ENCODE measurements around the gene ANKMY1.

ANKMY1 gene

DNA sequence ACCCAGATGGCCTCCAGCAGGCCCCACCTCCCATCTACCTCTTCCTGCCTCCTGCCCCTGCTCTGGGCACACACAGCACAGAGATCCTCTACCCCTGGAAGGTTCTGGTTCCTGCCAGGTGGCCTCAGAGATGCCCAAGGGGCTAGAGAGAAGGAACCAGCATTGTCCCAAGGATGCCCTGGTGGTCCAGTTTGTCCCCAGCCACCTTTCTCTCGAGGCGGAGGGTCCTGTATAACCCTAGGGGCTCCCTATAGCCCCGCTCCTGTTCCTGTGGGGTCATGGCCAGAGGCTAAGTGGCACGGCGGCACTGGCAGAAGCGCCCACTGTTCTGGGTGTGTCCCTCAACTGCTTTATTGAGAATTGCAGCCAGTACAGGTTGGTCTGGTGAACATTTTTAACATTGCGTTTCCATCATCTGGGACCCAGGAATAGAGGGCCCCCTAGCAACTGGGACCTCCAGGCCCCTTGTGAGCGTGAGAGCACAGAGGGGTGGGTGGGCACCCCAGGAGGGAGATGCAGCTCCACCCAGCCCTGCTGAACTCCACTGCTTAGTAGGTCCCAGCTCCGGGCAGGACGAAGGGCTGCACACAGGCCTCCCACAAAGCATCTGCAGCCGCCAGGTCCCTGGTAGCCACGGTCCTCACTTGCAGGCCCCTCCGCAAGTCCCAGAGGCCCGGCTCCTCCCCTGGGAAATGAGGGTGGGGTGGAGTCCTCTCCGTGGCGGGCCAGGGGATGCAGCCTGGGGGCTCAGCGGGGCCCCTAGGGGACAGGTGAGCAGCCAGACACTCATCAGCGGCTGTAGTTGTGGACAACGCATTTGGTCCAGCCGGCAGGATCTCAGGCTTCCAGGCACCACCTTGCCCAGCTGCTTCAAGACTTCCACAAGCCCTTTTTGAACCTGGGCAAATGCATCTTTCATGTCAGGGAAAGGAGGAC lies 89.2 kb downstream of the ANKMY1 start:
- DNase-seq, result no peak

DNA sequence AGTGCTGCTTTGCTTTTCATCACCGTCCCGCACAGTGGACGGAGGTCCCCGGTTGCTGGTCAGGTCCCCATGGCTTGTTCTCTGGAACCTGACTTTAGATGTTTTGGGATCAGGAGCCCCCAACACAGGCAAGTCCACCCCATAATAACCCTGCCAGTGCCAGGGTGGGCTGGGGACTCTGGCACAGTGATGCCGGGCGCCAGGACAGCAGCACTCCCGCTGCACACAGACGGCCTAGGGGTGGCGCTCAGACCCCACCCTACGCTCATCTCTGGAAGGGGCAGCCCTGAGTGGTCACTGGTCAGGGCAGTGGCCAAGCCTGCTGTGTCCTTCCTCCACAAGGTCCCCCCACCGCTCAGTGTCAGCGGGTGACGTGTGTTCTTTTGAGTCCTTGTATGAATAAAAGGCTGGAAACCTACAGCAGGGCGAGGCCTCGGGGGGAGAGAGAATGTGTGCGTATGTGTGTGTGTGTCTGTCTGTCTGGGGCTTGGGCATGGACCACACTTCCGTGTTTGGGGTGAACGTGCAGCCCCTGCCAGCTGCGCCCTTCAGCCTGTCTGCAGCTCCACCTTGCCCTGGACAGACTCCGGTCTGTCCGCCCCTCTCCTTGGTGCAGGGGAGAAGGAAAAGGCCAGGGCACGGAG lies 90.0 kb downstream of the ANKMY1 start:
- no peak for DNase-seq

DNA sequence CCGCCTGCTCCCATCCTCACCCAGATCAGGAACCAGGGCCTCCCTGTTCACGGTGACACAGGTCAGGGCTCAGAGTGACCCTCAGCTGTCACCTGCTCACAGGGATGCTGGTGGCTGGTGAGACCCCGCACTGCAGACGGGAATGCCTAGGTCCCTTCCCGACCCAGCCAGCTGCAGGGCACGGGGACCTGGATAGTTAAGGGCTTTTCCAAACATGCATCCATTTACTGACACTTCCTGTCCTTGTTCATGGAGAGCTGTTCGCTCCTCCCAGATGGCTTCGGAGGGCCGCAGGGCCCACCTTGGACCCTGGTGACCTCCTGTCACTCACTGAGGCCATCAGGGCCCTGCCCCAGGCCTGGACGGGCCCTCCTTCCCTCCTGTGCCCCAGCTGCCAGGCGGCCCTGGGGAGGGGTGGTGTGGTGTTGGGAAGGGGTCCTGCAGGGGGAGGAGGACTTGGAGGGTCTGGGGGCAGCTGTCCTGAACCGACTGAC lies 90.6 kb downstream of the ANKMY1 start:
- no peak for DNase-seq

DNA sequence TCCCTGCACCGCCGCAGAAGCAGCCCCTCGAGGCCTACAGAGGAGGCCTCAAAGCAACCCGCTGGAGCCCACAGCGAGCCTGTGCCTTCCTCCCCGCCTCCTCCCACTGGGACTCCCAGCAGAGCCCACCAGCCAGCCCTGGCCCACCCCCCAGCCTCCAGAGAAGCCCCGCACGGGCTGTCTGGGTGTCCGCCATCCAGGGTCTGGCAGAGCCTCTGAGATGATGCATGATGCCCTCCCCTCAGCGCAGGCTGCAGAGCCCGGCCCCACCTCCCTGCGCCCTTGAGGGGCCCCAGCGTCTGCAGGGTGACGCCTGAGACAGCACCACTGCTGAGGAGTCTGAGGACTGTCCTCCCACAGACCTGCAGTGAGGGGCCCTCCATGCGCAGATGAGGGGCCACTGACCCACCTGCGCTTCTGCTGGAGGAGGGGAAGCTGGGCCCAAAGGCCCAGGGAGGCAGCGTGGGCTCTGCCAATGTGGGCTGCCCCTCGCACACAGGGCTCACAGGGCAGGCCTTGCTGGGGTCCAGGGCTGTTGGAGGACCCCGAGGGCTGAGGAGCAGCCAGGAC lies 91.1 kb downstream of the ANKMY1 start:
- DNase-seq, result no peak

DNA sequence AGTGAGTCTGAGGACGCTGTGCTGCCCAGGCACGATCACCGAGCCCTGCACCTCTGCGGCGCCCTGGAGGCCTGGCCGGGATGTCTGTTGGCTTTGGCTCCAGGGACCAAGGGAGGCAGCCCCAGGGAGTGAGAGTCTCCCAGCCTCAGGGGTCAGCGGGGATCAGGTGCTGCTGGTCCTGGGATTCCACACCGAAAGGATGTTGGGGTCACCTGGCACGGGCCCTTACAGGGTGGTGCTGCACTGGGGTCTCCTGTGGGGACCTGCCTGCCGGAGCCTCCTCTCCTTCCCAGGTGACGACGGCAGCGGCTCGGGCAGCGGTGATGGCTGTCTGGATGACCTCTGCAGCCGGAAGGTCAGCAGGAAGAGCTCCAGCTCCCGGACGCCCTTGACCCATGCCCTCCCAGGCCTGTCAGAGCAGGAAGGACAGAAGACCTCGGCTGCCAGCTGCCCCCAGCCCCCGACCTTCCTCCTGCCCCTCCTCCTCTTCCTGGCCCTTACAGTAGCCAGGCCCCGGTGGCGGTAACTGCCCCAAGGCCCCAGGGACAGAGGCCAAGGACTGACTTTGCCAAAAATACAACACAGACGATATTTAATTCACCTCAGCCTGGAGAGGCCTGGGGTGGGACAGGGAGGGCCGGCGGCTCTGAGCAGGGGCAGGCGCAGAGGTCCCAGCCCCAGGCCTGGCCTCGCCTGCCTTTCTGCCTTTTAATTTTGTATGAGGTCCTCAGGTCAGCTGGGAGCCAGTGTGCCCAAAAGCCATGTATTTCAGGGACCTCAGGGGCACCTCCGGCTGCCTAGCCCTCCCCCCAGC lies 91.8 kb downstream of the ANKMY1 start:
- DNase-seq, result no peak

DNA sequence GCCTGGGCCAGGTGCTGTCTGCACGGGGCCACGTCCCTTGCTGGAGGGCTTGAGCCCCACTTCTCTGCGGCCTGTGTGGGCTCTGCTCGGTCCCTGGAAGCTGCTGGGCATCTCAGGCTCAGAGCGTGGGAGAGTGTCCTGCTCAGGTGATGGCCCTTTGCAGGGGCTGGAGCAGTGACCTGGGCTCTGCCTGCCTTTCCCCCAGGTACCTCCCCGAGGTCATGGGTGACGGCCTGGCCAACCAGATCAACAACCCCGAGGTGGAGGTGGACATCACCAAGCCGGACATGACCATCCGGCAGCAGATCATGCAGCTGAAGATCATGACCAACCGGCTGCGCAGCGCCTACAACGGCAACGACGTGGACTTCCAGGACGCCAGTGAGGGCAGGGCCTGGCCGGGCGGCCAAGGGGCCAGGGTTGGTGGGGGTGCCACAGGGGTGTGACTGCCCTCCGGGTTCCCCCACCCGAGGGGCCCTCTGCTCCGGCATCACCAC lies 92.5 kb downstream of the ANKMY1 start:
- no peak for DNase-seq

DNA sequence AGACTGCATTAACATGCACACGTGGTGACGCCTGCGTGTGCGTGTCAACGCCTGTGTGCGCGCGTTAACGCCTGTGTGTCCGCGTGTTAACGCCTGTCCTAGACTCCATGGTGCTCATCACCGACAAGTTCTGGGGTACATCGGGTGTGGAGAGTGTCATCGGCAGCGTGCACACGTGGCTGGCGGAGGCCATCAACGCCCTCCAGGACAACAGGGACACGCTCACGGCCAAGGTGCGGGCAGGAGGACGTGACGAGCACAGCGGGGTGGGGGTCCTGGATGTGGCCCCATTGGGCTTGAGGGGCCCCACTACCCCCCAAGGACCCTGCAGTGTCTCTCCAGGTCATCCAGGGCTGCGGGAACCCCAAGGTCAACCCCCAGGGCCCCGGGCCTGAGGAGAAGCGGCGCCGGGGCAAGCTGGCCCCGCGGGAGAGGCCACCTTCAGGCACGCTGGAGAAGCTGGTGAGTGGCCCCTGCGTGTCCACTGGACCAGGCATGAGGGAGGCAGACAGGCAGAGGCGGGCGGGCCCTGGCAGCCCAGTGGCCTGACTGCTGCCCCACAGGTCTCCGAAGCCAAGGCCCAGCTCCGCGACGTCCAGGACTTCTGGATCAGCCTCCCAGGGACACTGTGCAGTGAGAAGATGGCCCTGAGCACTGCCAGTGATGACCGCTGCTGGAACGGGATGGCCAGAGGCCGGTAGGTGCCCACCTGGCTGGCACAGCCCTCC lies 93.1 kb downstream of the ANKMY1 start:
- DNase-seq, result no peak

DNA sequence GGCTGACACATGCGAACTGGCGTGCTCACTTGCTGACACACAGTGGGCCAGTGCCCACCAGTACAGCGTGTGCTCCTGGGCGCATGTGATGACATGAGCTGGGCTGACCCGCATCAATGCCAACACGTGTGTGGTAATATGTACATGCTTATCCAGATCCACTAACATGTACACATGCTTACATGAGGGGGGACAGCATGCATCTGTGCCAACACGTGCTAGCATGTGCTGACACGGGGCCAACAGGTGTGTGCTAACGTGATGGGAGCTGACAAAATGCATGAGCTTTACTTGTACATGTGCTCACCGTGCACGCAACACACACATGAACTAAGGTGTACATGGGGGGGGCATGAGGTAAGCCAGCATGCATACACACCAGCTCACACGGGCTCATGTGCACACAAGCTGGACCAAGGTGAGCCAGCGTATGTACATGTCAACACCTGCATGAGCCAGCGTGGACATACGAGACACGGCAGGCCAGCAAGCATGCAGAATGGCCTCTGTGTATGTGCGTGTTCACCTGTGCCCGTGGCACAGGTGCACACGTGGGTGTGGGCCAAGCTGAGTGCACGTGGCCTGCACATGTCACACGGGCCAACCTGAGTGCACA lies 93.8 kb downstream of the ANKMY1 start:
- no peak for DNase-seq

DNA sequence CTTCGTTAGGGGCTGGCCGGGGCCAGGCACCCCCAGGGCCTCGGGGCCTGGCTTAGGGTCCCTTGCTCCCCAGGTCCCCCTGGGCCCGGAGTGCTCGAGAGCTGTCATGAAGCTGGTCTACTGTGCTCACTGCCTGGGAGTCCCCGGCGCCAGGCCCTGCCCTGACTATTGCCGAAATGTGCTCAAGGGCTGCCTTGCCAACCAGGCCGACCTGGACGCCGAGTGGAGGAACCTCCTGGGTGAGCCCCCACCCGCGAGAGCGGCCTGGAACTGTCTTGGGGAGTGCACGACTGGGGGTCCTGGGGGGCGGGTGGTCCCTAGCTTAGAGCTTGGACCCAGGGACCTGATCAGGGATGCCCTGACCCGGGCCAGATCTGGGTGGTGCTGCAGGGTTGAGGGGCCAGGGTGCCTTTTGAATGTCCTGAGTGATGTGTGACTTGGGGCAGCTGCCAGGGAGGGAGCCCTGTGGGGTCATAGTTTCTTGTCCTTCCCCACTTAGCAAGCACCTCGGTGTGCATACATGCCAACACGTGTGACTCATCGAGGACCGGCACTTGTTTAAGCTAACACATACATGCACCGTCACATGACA lies 94.4 kb downstream of the ANKMY1 start:
- DNase-seq, result no peak

DNA sequence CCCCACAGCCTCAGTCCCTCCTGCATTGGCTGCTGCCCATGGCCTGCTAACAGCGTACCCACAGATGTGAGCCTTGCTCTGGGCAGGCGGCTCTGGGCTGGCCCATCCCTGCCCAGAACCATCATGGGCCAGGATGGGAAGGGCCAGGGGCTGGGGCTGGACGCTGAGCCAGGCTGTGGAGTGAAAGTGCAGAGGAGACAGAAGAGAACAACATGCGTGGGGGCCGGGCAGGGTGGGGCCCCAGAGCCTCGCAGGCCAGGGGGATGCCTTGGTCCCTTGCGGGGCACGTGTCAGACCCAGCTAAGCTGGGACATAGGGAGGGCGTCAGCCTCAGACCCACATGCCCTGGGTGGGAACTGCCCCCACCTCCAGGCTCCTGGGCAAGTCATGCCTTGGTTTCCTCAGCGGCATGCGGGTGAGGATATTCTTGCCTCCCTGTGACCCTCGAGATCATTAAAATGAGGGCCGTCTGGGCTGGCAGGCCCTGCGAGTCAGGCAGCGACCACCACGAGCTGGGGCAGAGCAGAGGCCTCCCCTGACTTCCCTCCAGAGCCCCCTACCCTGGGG lies 95.0 kb downstream of the ANKMY1 start:
- no peak for DNase-seq

DNA sequence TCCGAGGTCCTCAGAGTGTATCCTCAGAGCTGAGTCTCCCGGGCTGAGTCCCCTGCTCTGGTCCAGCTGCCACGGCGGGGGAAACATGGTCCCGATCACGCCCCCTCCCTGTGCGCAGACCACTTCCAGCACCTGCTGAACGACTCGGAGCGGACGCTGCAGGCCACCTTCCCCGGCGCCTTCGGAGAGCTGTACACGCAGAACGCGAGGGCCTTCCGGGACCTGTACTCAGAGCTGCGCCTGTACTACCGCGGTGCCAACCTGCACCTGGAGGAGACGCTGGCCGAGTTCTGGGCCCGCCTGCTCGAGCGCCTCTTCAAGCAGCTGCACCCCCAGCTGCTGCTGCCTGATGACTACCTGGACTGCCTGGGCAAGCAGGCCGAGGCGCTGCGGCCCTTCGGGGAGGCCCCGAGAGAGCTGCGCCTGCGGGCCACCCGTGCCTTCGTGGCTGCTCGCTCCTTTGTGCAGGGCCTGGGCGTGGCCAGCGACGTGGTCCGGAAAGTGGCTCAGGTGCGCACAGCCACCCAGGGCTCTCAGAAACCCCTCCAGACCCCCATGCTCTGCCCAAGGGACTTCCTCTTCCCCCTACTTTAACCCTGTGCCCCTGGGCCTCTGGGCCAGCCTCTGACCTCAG lies 95.6 kb downstream of the ANKMY1 start:
- no peak for DNase-seq

DNA sequence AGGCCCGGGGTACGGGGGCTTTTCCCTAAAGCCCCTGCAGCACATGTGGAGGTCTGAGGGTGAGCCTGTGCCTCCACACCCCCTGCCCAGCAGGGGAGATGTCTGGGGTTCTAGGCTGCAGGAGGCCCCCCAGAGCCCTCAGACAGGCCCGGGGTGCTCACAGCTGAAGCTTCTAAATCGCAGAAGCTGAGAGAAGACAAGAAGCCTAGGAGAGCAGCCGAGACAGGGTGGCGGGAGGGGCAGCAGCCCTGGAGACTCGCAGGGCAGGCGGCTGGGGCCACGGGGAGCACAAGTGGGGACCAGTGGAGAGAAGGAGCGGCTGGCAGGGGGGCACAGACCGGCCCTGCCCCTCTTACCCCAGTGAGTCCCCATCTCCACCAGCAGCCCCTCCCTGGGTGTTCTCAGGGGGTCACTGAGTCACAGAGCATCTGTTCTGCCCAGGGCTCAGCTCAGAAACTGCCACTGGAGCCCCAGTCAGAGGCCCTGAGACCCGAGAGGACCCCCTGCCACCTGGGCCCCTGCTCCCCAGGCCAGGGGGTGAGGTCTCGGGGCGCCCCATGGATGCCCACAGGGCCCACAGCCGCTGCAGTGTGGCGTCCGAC lies 96.2 kb downstream of the ANKMY1 start:
- DNase-seq, result no peak

DNA sequence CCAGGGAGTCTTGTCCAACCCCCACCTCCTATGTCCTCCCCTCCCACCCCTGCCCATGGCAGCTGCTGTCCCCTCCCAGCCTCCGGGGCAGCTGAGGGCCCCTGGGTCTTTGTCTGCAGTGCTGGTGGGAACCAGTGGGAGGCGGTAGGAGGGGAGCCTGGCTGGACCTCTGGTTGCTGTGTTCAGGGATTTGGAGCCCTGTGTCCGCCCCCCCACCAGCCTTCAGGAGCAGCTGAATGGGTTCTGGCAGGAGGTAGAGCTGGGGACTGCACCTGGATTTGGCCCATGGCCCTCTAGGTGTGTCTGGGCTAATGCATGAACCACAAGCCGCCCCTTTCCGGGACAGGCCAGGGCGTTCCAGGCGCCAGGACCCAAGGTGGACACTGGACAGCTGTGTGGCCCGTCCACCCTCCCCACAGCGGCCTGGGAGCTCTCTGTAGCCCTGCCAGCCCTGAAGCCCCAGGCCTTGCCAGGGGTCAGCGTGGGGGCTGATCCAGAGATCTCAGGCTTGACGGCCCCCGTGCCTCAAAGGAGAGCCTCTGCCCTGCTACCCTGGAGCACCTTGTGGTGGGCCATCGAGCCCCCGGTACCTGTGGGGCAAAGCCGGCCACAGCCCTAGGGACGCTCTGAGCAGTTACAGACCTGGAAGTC lies 96.9 kb downstream of the ANKMY1 start:
- DNase-seq, result no peak

DNA sequence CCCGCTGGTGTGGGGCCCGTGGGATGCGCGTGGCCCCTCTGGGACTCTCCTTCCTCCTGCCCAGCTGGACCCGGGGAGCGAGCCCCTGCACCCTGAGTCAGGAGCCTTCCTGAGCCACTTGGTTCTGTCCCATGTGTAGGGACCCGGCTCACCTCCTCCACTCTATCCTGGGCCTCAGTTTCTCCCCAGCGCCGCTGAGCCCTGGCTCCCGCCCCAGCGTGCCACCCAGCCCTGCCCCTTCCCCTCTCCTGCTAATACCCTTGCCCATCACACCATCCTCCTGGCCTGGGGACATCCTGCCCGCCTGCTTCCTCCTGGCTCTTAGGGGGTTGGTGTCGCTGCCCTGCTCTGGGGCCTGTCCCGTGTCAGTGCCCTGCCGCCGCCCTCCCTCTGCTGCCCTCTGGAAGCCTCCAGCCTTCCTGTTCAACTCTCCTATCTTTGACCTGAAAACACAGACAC lies 97.5 kb downstream of the ANKMY1 start:
- no peak for DNase-seq

DNA sequence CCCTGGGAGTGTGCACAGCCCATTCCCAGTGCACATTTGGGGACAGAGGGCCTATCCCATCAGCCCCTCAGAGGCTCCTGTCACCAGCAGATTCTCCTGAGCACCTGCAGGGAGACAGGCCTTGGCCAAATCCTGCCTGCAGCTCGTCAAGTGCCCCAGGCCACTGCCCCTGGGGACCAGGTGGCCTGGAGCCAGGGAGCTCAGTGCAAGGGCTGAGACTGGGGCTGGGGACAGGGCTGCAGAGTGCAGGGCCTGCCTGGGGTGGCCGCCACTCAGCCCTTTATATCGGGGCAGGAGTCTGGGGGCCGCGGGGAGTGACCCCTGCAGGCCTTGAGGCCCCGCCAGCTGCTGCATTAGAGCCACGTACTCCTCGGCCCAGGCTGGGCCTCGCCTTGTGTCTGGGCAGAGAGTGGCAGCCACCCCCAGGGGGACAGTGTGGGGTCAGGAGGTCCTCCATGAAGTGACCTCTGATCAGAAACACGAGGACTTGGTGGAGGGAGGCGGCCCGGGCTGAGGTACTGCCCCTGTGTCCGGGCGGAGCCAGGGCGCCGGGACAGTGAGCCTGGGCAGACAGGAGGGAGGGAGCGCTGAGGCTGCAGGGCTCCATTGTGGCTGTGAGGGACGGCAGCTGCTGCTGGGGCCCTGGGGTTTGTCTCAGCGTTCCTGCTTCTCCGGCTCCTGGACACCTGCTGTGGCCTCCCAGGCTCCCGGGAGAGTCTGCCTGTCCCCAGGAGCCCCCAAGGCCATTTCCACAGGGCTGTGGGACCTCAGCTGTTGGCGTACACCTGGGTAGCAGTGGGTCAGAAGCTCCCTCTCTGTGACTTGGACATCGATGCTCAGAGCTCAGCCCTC lies 98.2 kb downstream of the ANKMY1 start:
- no peak for DNase-seq

DNA sequence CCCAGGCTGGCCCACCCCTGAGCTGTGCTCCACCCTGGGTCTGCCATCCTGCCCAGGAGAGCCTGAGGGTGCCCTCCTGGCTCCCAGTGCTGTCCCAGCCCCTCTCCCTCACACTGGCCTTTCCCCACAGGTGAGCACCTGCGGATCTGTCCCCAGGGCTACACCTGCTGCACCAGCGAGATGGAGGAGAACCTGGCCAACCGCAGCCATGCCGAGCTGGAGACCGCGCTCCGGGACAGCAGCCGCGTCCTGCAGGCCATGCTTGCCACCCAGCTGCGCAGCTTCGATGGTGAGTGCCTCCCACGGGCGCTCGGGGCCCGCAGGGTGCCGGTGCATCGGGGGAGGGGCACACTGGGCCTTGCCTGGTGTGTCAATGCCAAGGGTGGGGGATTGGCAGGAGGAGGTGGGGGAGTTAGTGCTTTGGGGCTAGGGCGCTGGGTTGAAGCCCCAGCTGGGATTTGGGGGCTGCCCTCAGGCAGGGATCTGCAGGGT lies 98.8 kb downstream of the ANKMY1 start:
- DNase-seq, result no peak

DNA sequence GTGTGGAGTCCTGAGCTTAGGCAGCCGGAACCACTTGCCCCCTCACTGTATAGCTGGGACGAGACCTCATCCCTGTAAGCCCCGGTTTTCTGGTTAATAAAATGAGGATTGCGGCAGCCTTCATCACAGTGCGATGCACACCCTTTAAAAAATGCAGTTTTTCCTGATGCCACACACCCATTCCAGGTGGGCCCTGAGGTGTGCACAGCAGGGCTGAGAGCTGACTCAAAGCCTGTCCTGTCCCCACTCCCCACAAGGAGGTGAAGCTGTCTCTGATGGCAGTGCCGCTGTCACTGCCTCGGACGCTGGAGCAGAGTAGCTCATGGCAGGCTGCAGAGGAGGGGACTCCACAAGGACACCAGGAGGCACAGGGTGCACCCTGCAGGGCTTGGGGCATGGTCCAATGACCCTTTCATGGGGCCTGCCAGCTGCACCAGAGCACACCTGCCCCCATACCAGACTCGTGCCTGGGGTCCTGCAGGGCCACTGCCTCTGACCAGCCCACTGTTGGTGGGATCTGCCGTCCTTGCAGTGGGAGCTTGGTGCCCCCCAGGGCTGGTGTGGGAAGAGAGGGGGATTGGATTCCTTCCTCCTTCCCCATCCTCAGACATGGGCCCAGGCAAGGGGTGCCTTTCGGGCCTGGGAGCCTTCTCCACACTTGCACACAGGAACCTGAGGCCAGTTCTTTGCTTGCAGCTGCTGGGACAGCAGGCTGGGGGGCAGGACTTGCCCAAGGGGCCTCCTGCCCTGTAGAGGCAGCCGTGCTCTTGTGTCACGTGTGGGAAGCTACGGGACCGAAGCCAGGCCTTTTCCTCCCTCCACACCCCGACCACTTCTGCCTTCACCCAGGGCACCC lies 99.5 kb downstream of the ANKMY1 start:
- no peak for DNase-seq
